Activated T-helper 1 cell treated with anti-CD3 and anti-CD28 coated beads, Interleukin-2, amount 50 U/mL, for 16 hours (primary cell): ENCODE results near the gene PCSK4.

ENCODE experiments used
- DNase-seq, 2 donors: peaks; one replicate each; pipeline ENCODE4 v3.0.0-alpha.2; 2020; ENCODE audit warnings: low read depth in 1 of 2, low spot score in 1 of 2

PCSK4 gene

GRCh38 chr19:1455336-1456120 is 34.6 kb downstream of the PCSK4 start:
- no peak for DNase-seq

- no peak for DNase-seq
Measured at GRCh38 chr19:1455002-1455335, 35.2 kb downstream of the PCSK4 start.

- DNase-seq: no peak
Measured at GRCh38 chr19:1453525-1454364, 36.4 kb downstream of the PCSK4 start.

- no peak for DNase-seq
Measured at GRCh38 chr19:1452802-1453524, 37.2 kb downstream of the PCSK4 start.

- DNase-seq: no peak
Measured at GRCh38 chr19:1451916-1452801, 38.0 kb downstream of the PCSK4 start.

- DNase-seq: no peak
Measured at GRCh38 chr19:1450735-1451731, 39.1 kb downstream of the PCSK4 start.

- DNase-seq: no peak
Measured at GRCh38 chr19:1449467-1450442, 40.4 kb downstream of the PCSK4 start, which contains the start of gene APC2. APC2 (plus strand) TSS chr19:1450121; CDS start chr19:1453002, 2,881 bp downstream.

- DNase-seq: no peak
Measured at GRCh38 chr19:1447944-1448343, 42.2 kb downstream of the PCSK4 start.

GRCh38 chr19:1447504-1447903 is 42.6 kb downstream of the PCSK4 start:
- no peak for DNase-seq

- DNase-seq: no peak
Measured at GRCh38 chr19:1446713-1447481, 43.3 kb downstream of the PCSK4 start.

- no peak for DNase-seq
Measured at GRCh38 chr19:1445932-1446712, 44.0 kb downstream of the PCSK4 start.

- peak; percentile 48 to 61 for DNase-seq
Measured at GRCh38 chr19:1445185-1445931, 44.8 kb downstream of the PCSK4 start.

- DNase-seq: no peak
Measured at GRCh38 chr19:1441677-1442438, 48.3 kb downstream of the PCSK4 start.

GRCh38 chr19:1441022-1441426 is 49.1 kb downstream of the PCSK4 start:
- DNase-seq: no peak

- DNase-seq: no peak
Measured at GRCh38 chr19:1440418-1440801, 49.7 kb downstream of the PCSK4 start.
